NCI-H2196 (cell line): ENCODE results near the gene FADS1.

Source experiments
- DNase-seq: peaks from one replicate; lab custom pipeline; 2025; ENCODE audit not compliant: unreplicated experiment; lab: John Stamatoyannopoulos, UW

FADS1 gene

GRCh38 chr11:61816736-61817455 lies at the start of gene FADS1:
Gene FADS1, minus strand, starts transcription at chr11:61817003. Its CDS starts 74 bp downstream, at chr11:61816929.
- DNase-seq: peak; percentile 97

- no peak for DNase-seq
These were observed 49.6 kb upstream of the FADS1 start for GRCh38 chr11:61866231-61866957.

- DNase-seq: no peak
These were observed 48.3 kb upstream of the FADS1 start for GRCh38 chr11:61864814-61865775.

GRCh38 chr11:61863548-61864081 lies 46.8 kb upstream of the FADS1 start:
- DNase-seq: no peak

GRCh38 chr11:61862714-61863547 lies 46.1 kb upstream of the FADS1 start:
- no peak for DNase-seq

GRCh38 chr11:61861634-61862033 lies 44.8 kb upstream of the FADS1 start:
- no peak for DNase-seq

- DNase-seq: peak; percentile 81
These were observed 43.5 kb upstream of the FADS1 start for GRCh38 chr11:61860054-61860903.

GRCh38 chr11:61855939-61856680 lies 39.3 kb upstream of the FADS1 start:
- peak; percentile 56 for DNase-seq

GRCh38 chr11:61854966-61855714 lies 38.3 kb upstream of the FADS1 start:
- no peak for DNase-seq

GRCh38 chr11:61854206-61854895 lies 37.5 kb upstream of the FADS1 start:
- no peak for DNase-seq

- DNase-seq: no peak
These were observed 36.9 kb upstream of the FADS1 start for GRCh38 chr11:61853698-61854169.

- DNase-seq: no peak
These were observed 35.1 kb upstream of the FADS1 start for GRCh38 chr11:61851900-61852295.

- DNase-seq: no peak
These were observed 34.5 kb upstream of the FADS1 start for GRCh38 chr11:61851113-61851899.

GRCh38 chr11:61850687-61851086 lies 33.9 kb upstream of the FADS1 start:
- DNase-seq: no peak

GRCh38 chr11:61848631-61849030 lies 31.8 kb upstream of the FADS1 start:
- DNase-seq: no peak

- DNase-seq: no peak
These were observed 31.2 kb upstream of the FADS1 start for GRCh38 chr11:61847914-61848581.
